C1 segment of cervical spinal cord (tissue), 14 donors: ENCODE results near the gene BCL2L13.

Experiments
- DNase-seq, 14 donors: peaks; one replicate each; lab custom pipeline; 2025; lab: John Stamatoyannopoulos, UW

Gene BCL2L13

GRCh38 chr22:17777005-17777716, 138.6 kb downstream of the BCL2L13 start:
- DNase-seq: peak in 1 of 14 donors; percentile 19

GRCh38 chr22:17777717-17778044, 139.1 kb downstream of the BCL2L13 start:
- DNase-seq: no peak

GRCh38 chr22:17778412-17778976, 139.9 kb downstream of the BCL2L13 start:
- no peak for DNase-seq

- no peak for DNase-seq
These were observed 140.9 kb downstream of the BCL2L13 start for GRCh38 chr22:17779286-17780115.

- DNase-seq: no peak
These were observed 141.7 kb downstream of the BCL2L13 start for GRCh38 chr22:17780116-17780740.
